Aortic smooth muscle cell (primary cell): ENCODE results near the gene CASTOR2. TPM values are rescaled to one million over a fixed set of nuclear protein-coding genes. Genes with fewer than 3 reads are reported as not detected.

Source experiments
- total RNA-seq: library from RNA; depleted of rRNA; stranded (reverse); fragments of >200 nt; gene quantifications from 2 replicates; pipeline ENCODE4 v1.2.3, GENCODE V29; 2014

The CASTOR2 gene
- total RNA-seq, result 8.1 and 11.8 TPM in 2 replicates

GRCh38 chr7:74964511-74965119 is at the start of gene CASTOR2:
Gene CASTOR2, plus strand, starts transcription at chr7:74964705. Its CDS starts 281 bp downstream, at chr7:74964986.

Other genes with a start within 250 kb of the CASTOR2 start
- not detected in 2 replicates for gene NCF1, start 190.7 kb upstream of the CASTOR2 start, total RNA-seq
- 4.8 and 6.4 TPM in 2 replicates for gene GTF2IRD2, start 113.1 kb upstream of the CASTOR2 start, total RNA-seq
- 49.5 and 50.1 TPM in 2 replicates for gene RCC1L, start 109.1 kb downstream of the CASTOR2 start, total RNA-seq
- gene GTF2IRD2B, start 127.9 kb downstream of the CASTOR2 start, total RNA-seq, result 18.5 and 19.7 TPM in 2 replicates